ENCODE measurements around the gene PHF11.

DNA sequence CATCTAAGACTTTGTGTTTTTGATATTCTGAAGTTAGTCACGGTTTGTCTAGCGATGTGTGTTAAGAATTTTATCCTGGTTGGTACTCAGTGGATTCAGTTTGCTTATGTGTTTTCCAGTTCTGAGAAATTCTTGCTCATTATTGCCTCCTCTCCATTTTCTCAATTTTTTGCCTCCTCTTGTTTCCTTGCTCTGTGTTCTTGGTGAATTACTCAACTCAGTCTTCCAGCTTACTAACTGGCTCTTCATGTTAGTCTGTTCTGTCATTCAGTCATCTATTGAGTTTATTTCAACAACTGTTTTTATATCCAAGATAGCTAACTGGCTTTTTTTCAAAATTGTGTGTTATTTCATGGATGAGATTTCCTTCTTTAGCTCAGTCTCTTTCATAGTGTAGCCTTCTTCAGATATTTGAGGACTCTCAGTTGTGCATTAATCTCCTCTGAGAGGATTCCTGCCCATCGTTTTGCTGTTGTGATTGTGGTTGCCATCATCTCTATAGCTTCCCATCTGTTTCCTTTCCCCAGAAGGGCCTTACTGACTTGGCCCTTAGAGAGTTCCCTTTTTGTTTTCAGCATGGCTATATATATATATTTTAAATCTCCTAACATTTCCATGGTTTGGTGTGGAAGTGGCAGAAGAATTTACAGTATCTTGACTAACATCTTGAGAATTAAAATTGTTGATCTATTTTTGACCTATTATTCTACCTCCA, 45.5 kb upstream of the PHF11 start:
- TF ChIP-seq, protein P1, sequence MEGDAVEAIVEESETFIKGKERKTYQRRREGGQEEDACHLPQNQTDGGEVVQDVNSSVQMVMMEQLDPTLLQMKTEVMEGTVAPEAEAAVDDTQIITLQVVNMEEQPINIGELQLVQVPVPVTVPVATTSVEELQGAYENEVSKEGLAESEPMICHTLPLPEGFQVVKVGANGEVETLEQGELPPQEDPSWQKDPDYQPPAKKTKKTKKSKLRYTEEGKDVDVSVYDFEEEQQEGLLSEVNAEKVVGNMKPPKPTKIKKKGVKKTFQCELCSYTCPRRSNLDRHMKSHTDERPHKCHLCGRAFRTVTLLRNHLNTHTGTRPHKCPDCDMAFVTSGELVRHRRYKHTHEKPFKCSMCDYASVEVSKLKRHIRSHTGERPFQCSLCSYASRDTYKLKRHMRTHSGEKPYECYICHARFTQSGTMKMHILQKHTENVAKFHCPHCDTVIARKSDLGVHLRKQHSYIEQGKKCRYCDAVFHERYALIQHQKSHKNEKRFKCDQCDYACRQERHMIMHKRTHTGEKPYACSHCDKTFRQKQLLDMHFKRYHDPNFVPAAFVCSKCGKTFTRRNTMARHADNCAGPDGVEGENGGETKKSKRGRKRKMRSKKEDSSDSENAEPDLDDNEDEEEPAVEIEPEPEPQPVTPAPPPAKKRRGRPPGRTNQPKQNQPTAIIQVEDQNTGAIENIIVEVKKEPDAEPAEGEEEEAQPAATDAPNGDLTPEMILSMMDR (IDR thresholded peaks at IDR 0.05) = no peak
- TF ChIP-seq POLR2A (IDR thresholded peaks at IDR 0.05) (no peak), POLR2AphosphoS5 (IDR thresholded peaks at IDR 0.05) (no peak)

Measured in suprapubic skin (tissue), 4 donors.